Naive thymus-derived CD8-positive, alpha-beta T cell (primary cell): ENCODE data around the gene MRI1. TPM values are rescaled to one million over a fixed set of nuclear protein-coding genes. Genes with fewer than 3 reads are reported as not detected.

Experiments
- ATAC-seq, 2 donors: fragments of 150-1000 bp; cut with Tn5 transposase in 1 of 2; sonication (Bioruptor Pico), chemical (Tn5 transposase) in 1 of 2; 1 replicate in 1 of 2; 2 replicates in 1 of 2; pipeline ENCODE4 v1.10.0; 2021; ENCODE audit warnings: mild to moderate bottlenecking in 2 of 2, moderate library complexity in 2 of 2
- POLR2A ChIA-PET: fragments of 350-600 bp; sonication (Branson Sonifier 250); formaldehyde crosslinking; loops from one replicate; lab custom pipeline; 2021; ENCODE audit warnings: antibody characterized with exemption; lab: Charles Lee
- DNase-seq, 10 donors: peaks; one replicate each; pipeline versions ENCODE4 v3.0.0 to v3.0.0-alpha.2; 2020 to 2022
- H3K27ac Mint-ChIP-seq, 10 donors: one replicate each; pipeline ENCODE4 v1.8.0; 2020 to 2022; ENCODE audit warnings: mild to moderate bottlenecking in 10 of 10, mixed read lengths in 10 of 10, moderate library complexity in 4 of 10, inconsistent platforms in 1 of 10
- H3K27me3 Mint-ChIP-seq, 5 donors: one replicate each; pipeline ENCODE4 v1.8.0; 2021 to 2022; ENCODE audit warnings: mixed read lengths in 5 of 5
- H3K36me3 Mint-ChIP-seq, 3 donors: one replicate each; pipeline ENCODE4 v1.8.0; 2020 to 2022; ENCODE audit warnings: mixed read lengths in 3 of 3, mild to moderate bottlenecking in 2 of 3, inconsistent platforms in 1 of 3
- H3K4me1 Mint-ChIP-seq, 4 donors: one replicate each; pipeline ENCODE4 v1.8.0; 2021 to 2022; ENCODE audit warnings: mixed read lengths in 4 of 4
- H3K4me3 Mint-ChIP-seq, 10 donors: one replicate each; pipeline ENCODE4 v1.8.0; 2020 to 2022; ENCODE audit warnings: mild to moderate bottlenecking in 10 of 10, mixed read lengths in 10 of 10, moderate library complexity in 6 of 10, inconsistent platforms in 1 of 10
- H3K9me3 Mint-ChIP-seq, 9 donors: one replicate each; pipeline ENCODE4 v1.8.0; 2020 to 2022; ENCODE audit warnings: mixed read lengths in 9 of 9, mild to moderate bottlenecking in 3 of 9, inconsistent platforms in 1 of 9, moderate library complexity in 1 of 9
- polyA plus RNA-seq, 3 donors: library from polyadenylated mRNA; unstranded; fragments of 300-500 nt; fragmentation: Illumina TruSeq; gene quantifications; one replicate each; pipeline ENCODE4 v1.2.3, GENCODE V29; 2021
- total RNA-seq, 8 experiments: library from RNA in 2 of 8; stranded (reverse) in 2 of 8; gene quantifications; one replicate each; pipeline ENCODE4 v1.2.3 and lab custom pipeline; 2021 to 2026

Gene MRI1
- total RNA-seq (10 to 100 TPM; 83.3 to 85.1 TPM), polyA plus RNA-seq (10 to 100 TPM in 2 of 3 donors, 1 to 10 TPM in 1; 6.4 to 15.5 (median 11.6) TPM), total RNA-seq (lab: John Stamatoyannopoulos, UW) (28.7 to 108 (median 46.3) reads per million in 6 experiments)

- DNase-seq = peak; percentile 36 to 78 (median 60)
- Mint-ChIP-seq H3K36me3 (peaks cover 0 to 30% (median 3%) of the 10 kb centered on the region in 3 donors), H3K27ac (peak within 1 kb of the TSS; percentile 49 to 96 (median 90)), H3K4me3 (peak within 1 kb of the TSS; percentile 84 to 95 (median 90)), H3K4me1 (peaks cover 12 to 22% (median 18%) of the 10 kb centered on the region in 4 donors), H3K27me3 (no peaks in the 10 kb centered on the region), H3K9me3 (no peaks in the 10 kb centered on the region)
- ATAC-seq = peak; percentile 84 to 88
- POLR2A ChIA-PET = interaction anchor here (1.0 to 2.4 kb wide), 7 partner anchors 10 to 373 kb away, joined by 3 to 18 read pairs (median 4); partner anchors contain the start of genes ASF1B, C19orf53 and IL27RA
These were observed at the start of gene MRI1 for GRCh38 chr19:13764101-13764807. MRI1 (plus strand) TSS chr19:13764522; CDS start chr19:13764589, 67 bp downstream.

- Mint-ChIP-seq H3K4me1 (no peaks in the 10 kb centered on the region), H3K36me3 (peaks cover 0 to 13% (median 3%) of the 10 kb centered on the region in 3 donors), H3K27ac (no peak overlapping the region), H3K9me3 (peaks cover 0 to 14% (median 4%) of the 10 kb centered on the region in 9 donors), H3K27me3 (peaks cover 4 to 34% (median 14%) of the 10 kb centered on the region in 5 donors), H3K4me3 (no peak overlapping the region)
- ATAC-seq = no peak
- no peak for DNase-seq
- POLR2A ChIA-PET = no interaction called here
These were observed 47.1 kb upstream of the MRI1 start for GRCh38 chr19:13717194-13717643.

GRCh38 chr19:13718733-13719132, 45.6 kb upstream of the MRI1 start:
- Mint-ChIP-seq H3K27me3 (peaks cover 4 to 29% (median 13%) of the 10 kb centered on the region in 5 donors), H3K36me3 (peaks cover 0 to 13% (median 3%) of the 10 kb centered on the region in 3 donors), H3K4me1 (no peaks in the 10 kb centered on the region), H3K4me3 (no peak overlapping the region), H3K27ac (no peak overlapping the region), H3K9me3 (peaks cover 0 to 14% (median 4%) of the 10 kb centered on the region in 9 donors)
- ATAC-seq = no peak
- DNase-seq = no peak
- POLR2A ChIA-PET = no interaction called here

GRCh38 chr19:13722146-13722545, 42.2 kb upstream of the MRI1 start:
- ATAC-seq (no peak), DNase-seq (no peak)
- no peak overlapping the region for H3K4me3 Mint-ChIP-seq
- peaks cover 0 to 18% (median 10%) of the 10 kb centered on the region in 5 donors for H3K27me3 Mint-ChIP-seq
- peak overlapping the region in 1 of 10 donors; percentile 31 for H3K27ac Mint-ChIP-seq
- no peaks in the 10 kb centered on the region for H3K4me1 Mint-ChIP-seq
- H3K36me3 Mint-ChIP-seq = no peaks in the 10 kb centered on the region
- POLR2A ChIA-PET = no interaction called here
- H3K9me3 Mint-ChIP-seq = no peaks in the 10 kb centered on the region

GRCh38 chr19:13723206-13723605, 41.1 kb upstream of the MRI1 start:
- no peak for ATAC-seq
- no peak overlapping the region for H3K4me3 Mint-ChIP-seq
- no peak for DNase-seq
- H3K27ac Mint-ChIP-seq = no peak overlapping the region
- no peaks in the 10 kb centered on the region for H3K9me3 Mint-ChIP-seq
- no peaks in the 10 kb centered on the region for H3K36me3 Mint-ChIP-seq
- H3K4me1 Mint-ChIP-seq = no peaks in the 10 kb centered on the region
- POLR2A ChIA-PET = no interaction called here
- peaks cover 0 to 9% (median 3%) of the 10 kb centered on the region in 5 donors for H3K27me3 Mint-ChIP-seq

GRCh38 chr19:13726323-13726722, 38.0 kb upstream of the MRI1 start:
- Mint-ChIP-seq H3K9me3 (no peaks in the 10 kb centered on the region), H3K27me3 (peaks cover 0 to 4% (median 0%) of the 10 kb centered on the region in 5 donors), H3K27ac (no peak overlapping the region), H3K4me1 (peaks cover 3 to 9% (median 7%) of the 10 kb centered on the region in 4 donors), H3K4me3 (no peak overlapping the region), H3K36me3 (no peaks in the 10 kb centered on the region)
- ATAC-seq (no peak), DNase-seq (no peak)
- POLR2A ChIA-PET = interaction anchor here (0.6 kb wide), 1 partner anchor 779 kb away, joined by 3 read pairs; no protein-coding TSS in a partner anchor

GRCh38 chr19:13727798-13728197, 36.5 kb upstream of the MRI1 start:
- no peak overlapping the region for H3K27ac Mint-ChIP-seq
- peaks cover 4 to 19% (median 12%) of the 10 kb centered on the region in 4 donors for H3K4me1 Mint-ChIP-seq
- no peaks in the 10 kb centered on the region for H3K9me3 Mint-ChIP-seq
- peaks cover 0 to 4% (median 0%) of the 10 kb centered on the region in 5 donors for H3K27me3 Mint-ChIP-seq
- ATAC-seq (no peak), DNase-seq (no peak)
- H3K4me3 Mint-ChIP-seq = no peak overlapping the region
- POLR2A ChIA-PET = no interaction called here
- no peaks in the 10 kb centered on the region for H3K36me3 Mint-ChIP-seq

- no peaks in the 10 kb centered on the region for H3K36me3 Mint-ChIP-seq
- no peaks in the 10 kb centered on the region for H3K9me3 Mint-ChIP-seq
- H3K4me3 Mint-ChIP-seq = peak overlapping the region in 2 of 10 donors; percentile 26 to 56
- H3K4me1 Mint-ChIP-seq = peaks cover 4 to 21% (median 12%) of the 10 kb centered on the region in 4 donors
- no peak overlapping the region for H3K27ac Mint-ChIP-seq
- DNase-seq (no peak), ATAC-seq (no peak)
- peaks cover 0 to 2% (median 0%) of the 10 kb centered on the region in 5 donors for H3K27me3 Mint-ChIP-seq
- POLR2A ChIA-PET = interaction anchor here (2.4 kb wide), 1 partner anchor 18 kb away, joined by 9 read pairs; a partner anchor contains a TSS
These were observed 34.5 kb upstream of the MRI1 start for GRCh38 chr19:13729859-13730258.

GRCh38 chr19:13731147-13731964, 33.0 kb upstream of the MRI1 start:
- POLR2A ChIA-PET = interaction anchor here (0.6 to 2.5 kb wide), 5 partner anchors 17 to 585 kb away, joined by 3 to 11 read pairs (median 4); partner anchors contain the start of gene MRI1
- Mint-ChIP-seq H3K9me3 (no peaks in the 10 kb centered on the region), H3K27me3 (no peaks in the 10 kb centered on the region)

GRCh38 chr19:13732337-13732736, 32.0 kb upstream of the MRI1 start:
- no peaks in the 10 kb centered on the region for H3K9me3 Mint-ChIP-seq
- peak overlapping the region; percentile 83 to 96 (median 92) for H3K4me3 Mint-ChIP-seq
- H3K27ac Mint-ChIP-seq = peak overlapping the region in 5 of 10 donors; percentile 26 to 89 (median 71)
- peaks cover 4 to 21% (median 12%) of the 10 kb centered on the region in 4 donors for H3K4me1 Mint-ChIP-seq
- DNase-seq (no peak), ATAC-seq (no peak)
- H3K27me3 Mint-ChIP-seq = no peaks in the 10 kb centered on the region
- H3K36me3 Mint-ChIP-seq = no peaks in the 10 kb centered on the region
- POLR2A ChIA-PET = interaction anchor here (1.2 to 2.5 kb wide), 3 partner anchors 16 to 131 kb away, joined by 4 to 11 read pairs (median 4); partner anchors contain the start of gene MRI1

More at GRCh38 chr19:13731147-13731964, 33.0 kb upstream of the MRI1 start:
- peak; percentile 100 for ATAC-seq
- Mint-ChIP-seq H3K36me3 (no peaks in the 10 kb centered on the region), H3K27ac (peak overlapping the region; percentile 83 to 96 (median 90)), H3K4me1 (peaks cover 4 to 21% (median 12%) of the 10 kb centered on the region in 4 donors), H3K4me3 (peak overlapping the region; percentile 83 to 96 (median 92))
- DNase-seq = peak; percentile 87 to 96 (median 92)

- DNase-seq = no peak
- no peak for ATAC-seq
- H3K9me3 Mint-ChIP-seq = no peaks in the 10 kb centered on the region
- H3K4me3 Mint-ChIP-seq = no peak overlapping the region
- H3K36me3 Mint-ChIP-seq = peaks cover 0 to 3% (median 0%) of the 10 kb centered on the region in 3 donors
- no peak overlapping the region for H3K27ac Mint-ChIP-seq
- H3K4me1 Mint-ChIP-seq = peaks cover 4 to 20% (median 12%) of the 10 kb centered on the region in 4 donors
- H3K27me3 Mint-ChIP-seq = no peaks in the 10 kb centered on the region
- POLR2A ChIA-PET = interaction anchor here (0.6 to 1.7 kb wide), 5 partner anchors 13 to 1736 kb away, joined by 3 to 6 read pairs (median 5); a partner anchor contains a TSS
These were observed 29.6 kb upstream of the MRI1 start for GRCh38 chr19:13734751-13735150.

GRCh38 chr19:13738073-13738472, 26.2 kb upstream of the MRI1 start:
- peaks cover 0 to 3% (median under 1%) of the 10 kb centered on the region in 4 donors for H3K4me1 Mint-ChIP-seq
- no peaks in the 10 kb centered on the region for H3K27me3 Mint-ChIP-seq
- POLR2A ChIA-PET = interaction anchor here (1.1 kb wide), 1 partner anchor 10 kb away, joined by 4 read pairs; a partner anchor contains a TSS
- no peaks in the 10 kb centered on the region for H3K9me3 Mint-ChIP-seq
- H3K4me3 Mint-ChIP-seq = no peak overlapping the region
- H3K36me3 Mint-ChIP-seq = peaks cover 0 to 6% (median 3%) of the 10 kb centered on the region in 3 donors
- DNase-seq (no peak), ATAC-seq (no peak)
- no peak overlapping the region for H3K27ac Mint-ChIP-seq
